Adrenal gland (tissue), 5 donors: ENCODE data around the gene ATP11A.

Experiments
- CTCF ChIP-seq, 6 experiments: fragments of 450-650 bp in 4 of 6; fragments of 200-600 bp in 2 of 6; sonication (generic) in 1 of 6; IDR thresholded peaks; 1 replicate in 5 of 6; 2 replicates in 1 of 6; pipeline versions ENCODE4 v1.5.1 to v1.8.0; 2016 to 2021; ENCODE audit warnings: antibody characterized with exemption in 6 of 6, mild to moderate bottlenecking in 2 of 6, moderate library complexity in 1 of 6
- POLR2A ChIP-seq, 2 donors: fragments of 450-650 bp; IDR thresholded peaks; one replicate each; pipeline ENCODE4 v1.6.1; 2017; ENCODE audit warnings: antibody characterized with exemption in 2 of 2, mild to moderate bottlenecking in 2 of 2, moderate library complexity in 1 of 2
- donor health status: DM: no; HTN: no; CAD: no.

GRCh38 chr13:112900691-112901091, 210.9 kb downstream of the ATP11A start:
- no peak for TF ChIP-seq CTCF (IDR thresholded peaks at IDR 0.05)
- TF ChIP-seq POLR2A (IDR thresholded peaks at IDR 0.05) = no peak
